ENCODE data around the gene MAPK10. TPM values are rescaled to one million over a fixed set of nuclear protein-coding genes. Genes with fewer than 3 reads are reported as not detected.

Gene MAPK10
- total RNA-seq, 1 experiment from 2014 or later: 4.7 TPM

DNA sequence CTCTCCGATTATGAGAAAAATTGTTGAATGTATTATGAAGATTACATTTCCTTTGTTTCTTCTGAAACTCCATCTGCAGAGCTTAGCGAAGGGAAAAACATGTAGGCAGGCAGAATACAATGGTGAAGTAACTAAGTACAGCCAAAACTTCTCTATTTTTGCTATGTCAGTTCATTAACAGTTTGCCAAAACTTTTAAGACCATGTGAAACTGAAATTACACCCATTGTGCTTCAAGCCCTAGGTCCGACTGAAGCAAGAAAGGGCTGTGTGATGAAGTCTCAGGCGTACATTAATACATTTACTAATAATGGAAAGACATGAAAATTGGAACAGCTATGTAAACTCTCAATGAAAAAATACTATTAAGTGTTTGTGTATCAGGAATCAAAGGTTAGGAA, 398.0 kb downstream of the MAPK10 start:
- H2BK5ac ChIP-seq (ENCODE audit: insufficient read length, low read length): no peak overlapping the region
- Mint-ChIP-seq H3K4me1 (peaks cover 0 to 3% of the 10 kb centered on the region in 2 experiments; a peak in 3 of 4 replicates), H3K4me3 (no peak overlapping the region), H3K27ac (no peak overlapping the region), H3K9me3 (peaks cover 0 to 3% of the 10 kb centered on the region in 2 experiments; a peak in 1 of 5 replicates), H3K27me3 (ENCODE audit: low read depth) (no peaks in the 10 kb centered on the region; the same call in 1 of the 2 replicates), H3K36me3 (ENCODE audit: insufficient read depth in 1 of 3, low read depth in 3 of 3) (no peaks in the 10 kb centered on the region)
- no peak overlapping the region for H2AFZ ChIP-seq (ENCODE audit: low read length)
- H3K79me2 ChIP-seq (ENCODE audit: insufficient read depth, low read length): no peaks in the 10 kb centered on the region
- no peak overlapping the region for H3K4me2 ChIP-seq (ENCODE audit: insufficient read depth, insufficient read length, low read length)
- no peaks in the 10 kb centered on the region for H3K79me1 ChIP-seq (ENCODE audit: insufficient read depth, low read depth, low read length, poor library complexity, severe bottlenecking)
- no peaks in the 10 kb centered on the region for H3K9me3 ChIP-seq (ENCODE audit: control insufficient read depth, low read depth, low read length)
- no peak overlapping the region for H3K18ac ChIP-seq (ENCODE audit: insufficient read length, low read depth, low read length)
- no CpG with 5 or more reads among the region's 4 CpGs for WGBS (ENCODE audit: extremely low coverage, insufficient read length, low lambda C conversion rate)
- H3K27ac ChIP-seq (ENCODE audit: insufficient read length, low read depth, low read length): no peak overlapping the region
- no peaks in the 10 kb centered on the region for H3K23me2 ChIP-seq (ENCODE audit: insufficient read length, low read depth, low read length, poor library complexity, severe bottlenecking)
- no peak for DNase-seq
- H2BK120ac ChIP-seq (ENCODE audit: low read depth, low read length, poor library complexity, severe bottlenecking): no peak overlapping the region
- no peak overlapping the region for H2BK20ac ChIP-seq (ENCODE audit: low read depth, low read length, poor library complexity, severe bottlenecking)
- no peak overlapping the region for H3K4ac ChIP-seq (ENCODE audit: low read depth, low read length)
- no peaks in the 10 kb centered on the region for H4K20me1 ChIP-seq (ENCODE audit: control insufficient read depth, insufficient read depth, insufficient read length)
- H3K14ac ChIP-seq (ENCODE audit: insufficient read depth, low read length): no peak overlapping the region
- H3K56ac ChIP-seq (ENCODE audit: insufficient read length, low read depth, low read length): no peak overlapping the region
- H4K5ac ChIP-seq (ENCODE audit: insufficient read length, low read depth, low read length): no peak overlapping the region
- no peak overlapping the region for H3K23ac ChIP-seq (ENCODE audit: insufficient read length, low read depth, low read length)
- no peaks in the 10 kb centered on the region for H3K4me1 ChIP-seq (ENCODE audit: insufficient read depth, low read length)
- no peak overlapping the region for H2BK12ac ChIP-seq (ENCODE audit: insufficient read length, low read depth, low read length)
- H3K9ac ChIP-seq (ENCODE audit: extremely low read depth, insufficient read length, low read length): no peak overlapping the region
- TF ChIP-seq, protein P1, sequence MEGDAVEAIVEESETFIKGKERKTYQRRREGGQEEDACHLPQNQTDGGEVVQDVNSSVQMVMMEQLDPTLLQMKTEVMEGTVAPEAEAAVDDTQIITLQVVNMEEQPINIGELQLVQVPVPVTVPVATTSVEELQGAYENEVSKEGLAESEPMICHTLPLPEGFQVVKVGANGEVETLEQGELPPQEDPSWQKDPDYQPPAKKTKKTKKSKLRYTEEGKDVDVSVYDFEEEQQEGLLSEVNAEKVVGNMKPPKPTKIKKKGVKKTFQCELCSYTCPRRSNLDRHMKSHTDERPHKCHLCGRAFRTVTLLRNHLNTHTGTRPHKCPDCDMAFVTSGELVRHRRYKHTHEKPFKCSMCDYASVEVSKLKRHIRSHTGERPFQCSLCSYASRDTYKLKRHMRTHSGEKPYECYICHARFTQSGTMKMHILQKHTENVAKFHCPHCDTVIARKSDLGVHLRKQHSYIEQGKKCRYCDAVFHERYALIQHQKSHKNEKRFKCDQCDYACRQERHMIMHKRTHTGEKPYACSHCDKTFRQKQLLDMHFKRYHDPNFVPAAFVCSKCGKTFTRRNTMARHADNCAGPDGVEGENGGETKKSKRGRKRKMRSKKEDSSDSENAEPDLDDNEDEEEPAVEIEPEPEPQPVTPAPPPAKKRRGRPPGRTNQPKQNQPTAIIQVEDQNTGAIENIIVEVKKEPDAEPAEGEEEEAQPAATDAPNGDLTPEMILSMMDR (conservative IDR thresholded peaks at IDR 0.05): no peak
- H4K8ac ChIP-seq (replicated peaks; ENCODE audit: insufficient read length, low read depth, low read length): no peak overlapping the region
- no peak overlapping the region; the same call in 1 of the 2 replicates for H2BK15ac ChIP-seq (ENCODE audit: low read depth, low read length)
- no peak overlapping the region for H4K91ac ChIP-seq (ENCODE audit: insufficient read length, low read depth, low read length)
- no peaks in the 10 kb centered on the region for H3K27me3 ChIP-seq (ENCODE audit: insufficient read depth, low read length)
- no peak overlapping the region for H3T11ph ChIP-seq (ENCODE audit: low read length)
- H2AK5ac ChIP-seq (ENCODE audit: insufficient read length, low read length): no peak overlapping the region
